ENCODE results near the gene WAS. TPM values are rescaled to one million over a fixed set of nuclear protein-coding genes. Genes with fewer than 3 reads are reported as not detected.

Gene WAS
- total and polyA plus RNA-seq, 8 donors = 0.39 to 7.5 (median 1.0) TPM

- DNase-seq (no peak), FAIRE-seq (no peak), ATAC-seq (no peak)
- peaks cover 0 to 11% (median 0%) of the 10 kb centered on the region in 4 donors for H3K27me3 ChIP-seq
- H3K4me1 ChIP-seq = no peaks in the 10 kb centered on the region
- H3K9me3 ChIP-seq = no peaks in the 10 kb centered on the region
- no peak overlapping the region for H3K4me3 ChIP-seq
- intact Hi-C loops (cut with DNase I) = no loop called here
- no peak overlapping the region for H3K27ac ChIP-seq
- TF ChIP-seq, protein P1, sequence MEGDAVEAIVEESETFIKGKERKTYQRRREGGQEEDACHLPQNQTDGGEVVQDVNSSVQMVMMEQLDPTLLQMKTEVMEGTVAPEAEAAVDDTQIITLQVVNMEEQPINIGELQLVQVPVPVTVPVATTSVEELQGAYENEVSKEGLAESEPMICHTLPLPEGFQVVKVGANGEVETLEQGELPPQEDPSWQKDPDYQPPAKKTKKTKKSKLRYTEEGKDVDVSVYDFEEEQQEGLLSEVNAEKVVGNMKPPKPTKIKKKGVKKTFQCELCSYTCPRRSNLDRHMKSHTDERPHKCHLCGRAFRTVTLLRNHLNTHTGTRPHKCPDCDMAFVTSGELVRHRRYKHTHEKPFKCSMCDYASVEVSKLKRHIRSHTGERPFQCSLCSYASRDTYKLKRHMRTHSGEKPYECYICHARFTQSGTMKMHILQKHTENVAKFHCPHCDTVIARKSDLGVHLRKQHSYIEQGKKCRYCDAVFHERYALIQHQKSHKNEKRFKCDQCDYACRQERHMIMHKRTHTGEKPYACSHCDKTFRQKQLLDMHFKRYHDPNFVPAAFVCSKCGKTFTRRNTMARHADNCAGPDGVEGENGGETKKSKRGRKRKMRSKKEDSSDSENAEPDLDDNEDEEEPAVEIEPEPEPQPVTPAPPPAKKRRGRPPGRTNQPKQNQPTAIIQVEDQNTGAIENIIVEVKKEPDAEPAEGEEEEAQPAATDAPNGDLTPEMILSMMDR (IDR thresholded peaks at IDR 0.05) = no peak
- H3K36me3 ChIP-seq = no peaks in the 10 kb centered on the region
These were observed 45.1 kb downstream of the WAS start for GRCh38 chrX:48728653-48729052.

GRCh38 chrX:48736303-48736702, 52.7 kb downstream of the WAS start:
- FAIRE-seq = no peak
- WGBS, 2 donors = 80 to 93% methylated on average over 1 of the region's 1 CpG

GRCh38 chrX:48736878-48737212, 53.2 kb downstream of the WAS start:
- 4 to 51% methylated on average over 10 of the region's 10 CpGs for WGBS, 2 donors
- ATAC-seq (no peak), FAIRE-seq (no peak), DNase-seq (no peak)
- no peaks in the 10 kb centered on the region for H3K27me3 ChIP-seq
- H3K36me3 ChIP-seq = no peaks in the 10 kb centered on the region
- no peaks in the 10 kb centered on the region for H3K4me1 ChIP-seq
- TF ChIP-seq, protein P1 (IDR thresholded peaks at IDR 0.05) = no peak
- H3K27ac ChIP-seq = peak overlapping the region in 1 of 4 donors; percentile 88
- intact Hi-C loops (cut with DNase I) = no loop called here
- H3K4me3 ChIP-seq = peak overlapping the region in 1 of 4 donors; percentile 45
- no peaks in the 10 kb centered on the region for H3K9me3 ChIP-seq

More at GRCh38 chrX:48736303-48736702, 52.7 kb downstream of the WAS start:
- intact Hi-C loops (cut with DNase I) = no loop called here
- H3K4me3 ChIP-seq = no peak overlapping the region
- no peak overlapping the region for H3K27ac ChIP-seq
- H3K27me3 ChIP-seq = no peaks in the 10 kb centered on the region
- H3K4me1 ChIP-seq = no peaks in the 10 kb centered on the region
- ATAC-seq (no peak), DNase-seq (no peak)
- no peaks in the 10 kb centered on the region for H3K9me3 ChIP-seq
- TF ChIP-seq, protein P1 (IDR thresholded peaks at IDR 0.05) = no peak
- H3K36me3 ChIP-seq = no peaks in the 10 kb centered on the region

- Histone ChIP-seq H3K27ac (peak overlapping the region; percentile 60 to 88 (median 75)), H3K27me3 (no peaks in the 10 kb centered on the region), H3K4me1 (no peaks in the 10 kb centered on the region), H3K4me3 (peak overlapping the region; percentile 16 to 50 (median 41)), H3K9me3 (no peaks in the 10 kb centered on the region), H3K36me3 (no peaks in the 10 kb centered on the region)
- FAIRE-seq (peak; percentile 92), ATAC-seq (peak; percentile 99 to 100 (median 100)), DNase-seq (peak; percentile 79 to 93 (median 92))
- WGBS, 2 donors = 1 to 39% methylated on average over 48 of the region's 48 CpGs
- TF ChIP-seq, protein P1 (IDR thresholded peaks at IDR 0.05) = no peak
- intact Hi-C loops (cut with DNase I) = no loop called here
These were observed 53.8 kb downstream of the WAS start for GRCh38 chrX:48737213-48737938.

GRCh38 chrX:48737940-48738339, 54.3 kb downstream of the WAS start:
- Histone ChIP-seq H3K27me3 (no peaks in the 10 kb centered on the region), H3K4me1 (no peaks in the 10 kb centered on the region), H3K4me3 (peak overlapping the region in 3 of 4 donors; percentile 37 to 50 (median 45)), H3K36me3 (no peaks in the 10 kb centered on the region), H3K27ac (peak overlapping the region; percentile 60 to 88 (median 75)), H3K9me3 (no peaks in the 10 kb centered on the region)
- intact Hi-C loops (cut with DNase I) = no loop called here
- ATAC-seq (no peak), FAIRE-seq (no peak), DNase-seq (no peak)
- WGBS, 2 donors = 46 to 53% methylated on average over 7 of the region's 7 CpGs
- TF ChIP-seq, protein P1 (IDR thresholded peaks at IDR 0.05) = no peak
